Uterus (tissue), 2 donors: ENCODE measurements around the gene MTSS2.

Experiments
- POLR2A ChIP-seq, 2 donors: fragments of 450-650 bp; IDR thresholded peaks; one replicate each; pipeline ENCODE4 v1.6.1; 2016; ENCODE audit warnings: antibody characterized with exemption in 2 of 2, mild to moderate bottlenecking in 1 of 2, moderate library complexity in 1 of 2
- TF ChIP-seq, protein P1 (sequence below), 4 experiments: fragments of 200-600 bp in 2 of 4; fragments of 450-650 bp in 2 of 4; sonication (generic) in 2 of 4; IDR thresholded peaks; one replicate each; pipeline ENCODE4 v1.5.1; 2016 to 2019; ENCODE audit warnings: antibody characterized with exemption in 4 of 4, mild to moderate bottlenecking in 2 of 4, moderate library complexity in 1 of 4

DNA sequence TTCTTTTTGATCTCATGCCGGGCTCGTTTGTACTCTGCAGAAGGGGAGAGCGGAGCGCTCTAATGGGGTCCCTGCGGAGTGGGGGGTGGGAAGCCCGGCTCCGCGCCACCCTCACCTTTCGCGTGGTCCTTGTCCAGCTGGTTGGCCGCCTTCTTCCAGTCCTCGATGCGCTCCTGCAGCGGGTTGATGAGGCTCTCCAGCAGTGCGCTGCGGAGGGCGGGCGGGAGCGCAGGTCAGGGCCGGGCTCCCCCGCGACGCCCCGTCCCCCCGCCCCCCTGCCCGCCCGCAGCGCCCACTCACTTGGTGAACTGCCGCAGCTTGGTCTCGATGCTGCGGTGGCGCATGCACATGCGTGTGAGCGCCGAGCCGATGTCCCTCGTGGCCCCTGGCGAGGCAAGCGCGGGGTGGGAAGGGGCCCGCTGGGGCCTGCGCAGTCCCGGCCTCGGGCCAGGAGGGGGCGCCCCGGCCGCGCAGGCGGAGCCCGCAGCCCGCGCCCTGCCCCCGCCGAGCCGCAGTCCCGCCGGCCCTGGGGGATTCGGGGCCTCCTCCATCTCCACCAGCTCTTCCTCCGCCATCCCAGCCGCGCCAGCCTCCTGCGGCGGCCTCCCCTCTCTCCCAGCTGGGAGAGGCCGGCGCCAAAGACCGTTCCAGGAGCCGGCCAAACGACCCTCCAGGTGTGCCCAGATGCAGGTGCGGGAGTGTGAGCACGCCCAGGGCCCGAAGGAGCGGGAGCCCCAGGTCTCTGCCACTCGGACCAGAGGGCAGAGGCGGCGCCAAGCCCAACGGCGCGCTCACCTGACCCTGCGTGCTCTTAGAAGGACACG is 6.0 kb downstream of the MTSS2 start:
- no peak for TF ChIP-seq POLR2A (IDR thresholded peaks at IDR 0.05)
- TF ChIP-seq, protein P1, sequence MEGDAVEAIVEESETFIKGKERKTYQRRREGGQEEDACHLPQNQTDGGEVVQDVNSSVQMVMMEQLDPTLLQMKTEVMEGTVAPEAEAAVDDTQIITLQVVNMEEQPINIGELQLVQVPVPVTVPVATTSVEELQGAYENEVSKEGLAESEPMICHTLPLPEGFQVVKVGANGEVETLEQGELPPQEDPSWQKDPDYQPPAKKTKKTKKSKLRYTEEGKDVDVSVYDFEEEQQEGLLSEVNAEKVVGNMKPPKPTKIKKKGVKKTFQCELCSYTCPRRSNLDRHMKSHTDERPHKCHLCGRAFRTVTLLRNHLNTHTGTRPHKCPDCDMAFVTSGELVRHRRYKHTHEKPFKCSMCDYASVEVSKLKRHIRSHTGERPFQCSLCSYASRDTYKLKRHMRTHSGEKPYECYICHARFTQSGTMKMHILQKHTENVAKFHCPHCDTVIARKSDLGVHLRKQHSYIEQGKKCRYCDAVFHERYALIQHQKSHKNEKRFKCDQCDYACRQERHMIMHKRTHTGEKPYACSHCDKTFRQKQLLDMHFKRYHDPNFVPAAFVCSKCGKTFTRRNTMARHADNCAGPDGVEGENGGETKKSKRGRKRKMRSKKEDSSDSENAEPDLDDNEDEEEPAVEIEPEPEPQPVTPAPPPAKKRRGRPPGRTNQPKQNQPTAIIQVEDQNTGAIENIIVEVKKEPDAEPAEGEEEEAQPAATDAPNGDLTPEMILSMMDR (IDR thresholded peaks at IDR 0.05), result peak; percentile 49 to 94 (median 86)
